Stimulated activated naive B cell treated with anti-CD40 and anti-IgM and Interleukin-4, amounts not matched to agents 10 μg/mL and 1 μg/mL and 100 μg/mL, for 72 hours (primary cell): ENCODE results near the gene PAK5.

Experiments
- ATAC-seq, 2 donors: fragments of 150-1000 bp; cut with Tn5 transposase; replicated peaks; 2 replicates each; pipeline ENCODE4 v1.10.0; 2021; ENCODE audit warnings: moderate library complexity in 1 of 2
- DNase-seq: peaks from one replicate; pipeline ENCODE4 v3.0.0; 2021
- H3K27ac Mint-ChIP-seq: one replicate; pipeline ENCODE4 v1.8.0; 2022; ENCODE audit warnings: mild to moderate bottlenecking, mixed read lengths
- H3K27me3 Mint-ChIP-seq, 2 donors: one replicate each; pipeline ENCODE4 v1.8.0; 2022; ENCODE audit warnings: mixed read lengths in 2 of 2
- H3K36me3 Mint-ChIP-seq, 2 donors: one replicate each; pipeline ENCODE4 v1.8.0; 2022; ENCODE audit warnings: mixed read lengths in 2 of 2, mild to moderate bottlenecking in 1 of 2
- H3K4me1 Mint-ChIP-seq, 2 donors: one replicate each; pipeline ENCODE4 v1.8.0; 2022; ENCODE audit warnings: mixed read lengths in 2 of 2, mild to moderate bottlenecking in 1 of 2
- H3K4me3 Mint-ChIP-seq, 2 donors: one replicate each; pipeline ENCODE4 v1.8.0; 2022; ENCODE audit warnings: mild to moderate bottlenecking in 2 of 2, mixed read lengths in 2 of 2, moderate library complexity in 1 of 2
- H3K9me3 Mint-ChIP-seq, 2 donors: one replicate each; pipeline ENCODE4 v1.8.0; 2022; ENCODE audit warnings: mixed read lengths in 2 of 2, mild to moderate bottlenecking in 1 of 2

The PAK5 gene

DNA sequence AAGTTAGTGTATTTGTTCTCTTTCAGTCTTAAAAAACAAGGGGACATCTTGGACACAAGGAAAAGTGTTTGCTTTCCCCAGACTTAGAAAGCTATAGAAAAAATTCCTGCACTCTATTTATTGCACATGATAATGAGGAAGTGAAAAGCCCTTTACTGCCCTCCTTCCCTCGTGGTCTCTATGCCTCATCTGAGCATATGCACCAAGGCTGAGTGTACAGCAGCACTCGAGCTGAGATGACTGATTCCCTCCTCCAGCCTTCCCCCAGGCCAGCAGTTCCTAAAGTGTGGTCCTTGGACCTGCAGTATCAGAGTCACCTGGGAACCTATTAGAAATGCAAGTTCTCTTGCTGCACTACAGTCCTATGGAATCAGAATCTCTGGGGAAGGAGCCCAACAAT lies 338.8 kb downstream of the PAK5 start:
- Mint-ChIP-seq H3K4me1 (peaks cover 0 to 3% of the 10 kb centered on the region in 2 donors), H3K9me3 (no peaks in the 10 kb centered on the region), H3K36me3 (no peaks in the 10 kb centered on the region), H3K27ac (no peak overlapping the region), H3K4me3 (no peak overlapping the region), H3K27me3 (peaks cover 8 to 31% of the 10 kb centered on the region in 2 donors)
- peak; percentile 92 to 94 for ATAC-seq
- no peak for DNase-seq

DNA sequence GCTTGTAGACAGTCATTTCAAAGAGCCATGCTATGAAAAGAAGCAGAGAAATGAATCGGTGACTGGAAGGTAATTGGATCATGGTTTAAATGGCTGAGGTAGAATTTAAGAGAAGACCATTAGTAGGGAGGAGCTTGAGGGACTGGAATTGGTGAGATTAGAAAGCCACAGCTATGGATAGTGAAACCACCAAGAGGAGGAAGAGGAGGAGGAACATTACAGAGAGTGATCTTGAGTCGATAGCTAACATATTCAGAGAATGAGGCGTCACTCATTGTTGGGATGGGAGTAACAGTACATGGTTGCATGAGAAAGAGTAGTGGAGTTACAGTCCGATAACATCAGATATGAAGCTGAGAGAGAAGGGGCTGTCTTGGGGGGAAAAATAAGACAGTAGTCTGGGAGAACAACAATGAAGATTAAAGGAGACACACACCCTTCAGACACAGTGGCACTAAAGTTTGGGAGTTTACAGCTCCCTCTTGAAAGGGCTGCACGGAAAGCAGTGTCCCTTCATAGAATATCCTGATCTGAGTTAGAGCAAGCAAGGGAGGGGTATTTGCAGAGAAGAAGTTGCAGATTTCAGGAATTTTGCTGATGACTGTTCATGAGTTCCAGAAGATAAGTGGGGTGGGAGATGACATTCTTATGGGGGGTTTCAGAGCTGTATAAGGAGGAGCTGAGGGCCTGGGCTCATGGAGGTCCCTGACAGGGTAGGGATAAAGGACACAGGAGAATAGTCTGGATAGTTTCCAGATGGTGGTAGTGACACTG lies 339.6 kb downstream of the PAK5 start:
- DNase-seq = no peak
- Mint-ChIP-seq H3K36me3 (no peaks in the 10 kb centered on the region), H3K4me1 (peaks cover 0 to 3% of the 10 kb centered on the region in 2 donors), H3K27ac (no peak overlapping the region), H3K27me3 (peaks cover 8 to 37% of the 10 kb centered on the region in 2 donors), H3K9me3 (no peaks in the 10 kb centered on the region), H3K4me3 (no peak overlapping the region)
- ATAC-seq = no peak

DNA sequence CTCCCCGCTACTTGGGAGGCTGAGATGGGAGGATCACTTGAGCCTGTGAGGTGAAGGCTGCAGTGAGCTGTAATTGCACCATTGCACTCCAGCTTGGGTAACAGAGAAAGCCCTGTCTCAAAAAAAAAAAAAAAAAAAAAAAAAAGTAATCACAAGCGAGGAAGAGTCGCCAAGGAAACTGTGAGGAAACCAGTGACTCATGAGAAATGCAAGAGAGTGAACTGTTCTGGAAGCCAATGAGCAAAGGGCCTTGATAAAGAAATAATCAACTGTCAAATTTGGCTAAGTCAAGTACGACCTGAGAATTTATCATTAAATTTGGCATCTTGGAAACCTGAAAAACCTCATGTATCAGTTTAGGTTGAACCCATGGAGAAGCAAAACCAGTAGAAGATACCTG lies 340.6 kb downstream of the PAK5 start:
- peaks cover 8 to 31% of the 10 kb centered on the region in 2 donors for H3K27me3 Mint-ChIP-seq
- no peak overlapping the region for H3K27ac Mint-ChIP-seq
- DNase-seq (no peak), ATAC-seq (no peak)
- no peak overlapping the region for H3K4me3 Mint-ChIP-seq
- H3K9me3 Mint-ChIP-seq = no peaks in the 10 kb centered on the region
- no peaks in the 10 kb centered on the region for H3K36me3 Mint-ChIP-seq
- no peaks in the 10 kb centered on the region for H3K4me1 Mint-ChIP-seq

DNA sequence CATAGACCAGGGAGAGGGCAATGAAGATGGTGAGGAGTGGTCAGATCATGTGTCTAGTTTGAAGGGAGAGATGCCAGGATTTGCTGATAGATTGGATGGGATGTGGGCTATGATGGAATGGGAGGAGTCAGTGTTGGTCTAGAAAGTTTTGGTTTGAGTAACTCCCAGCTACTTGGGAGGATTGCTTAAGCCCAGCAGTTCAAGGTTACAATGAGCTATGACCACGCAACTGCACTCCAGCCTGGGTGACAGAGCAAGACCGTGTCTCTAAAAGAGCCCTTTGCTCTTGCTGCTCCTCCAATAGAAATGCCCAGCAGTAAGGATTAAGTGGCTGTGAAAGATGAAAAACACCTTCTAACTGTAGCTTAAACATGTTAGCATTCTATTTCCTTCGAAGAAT lies 342.7 kb downstream of the PAK5 start:
- H3K9me3 Mint-ChIP-seq = no peaks in the 10 kb centered on the region
- no peak overlapping the region for H3K27ac Mint-ChIP-seq
- no peaks in the 10 kb centered on the region for H3K36me3 Mint-ChIP-seq
- no peak overlapping the region for H3K4me3 Mint-ChIP-seq
- ATAC-seq (no peak), DNase-seq (no peak)
- H3K27me3 Mint-ChIP-seq = peaks cover 13 to 28% of the 10 kb centered on the region in 2 donors
- H3K4me1 Mint-ChIP-seq = no peaks in the 10 kb centered on the region

DNA sequence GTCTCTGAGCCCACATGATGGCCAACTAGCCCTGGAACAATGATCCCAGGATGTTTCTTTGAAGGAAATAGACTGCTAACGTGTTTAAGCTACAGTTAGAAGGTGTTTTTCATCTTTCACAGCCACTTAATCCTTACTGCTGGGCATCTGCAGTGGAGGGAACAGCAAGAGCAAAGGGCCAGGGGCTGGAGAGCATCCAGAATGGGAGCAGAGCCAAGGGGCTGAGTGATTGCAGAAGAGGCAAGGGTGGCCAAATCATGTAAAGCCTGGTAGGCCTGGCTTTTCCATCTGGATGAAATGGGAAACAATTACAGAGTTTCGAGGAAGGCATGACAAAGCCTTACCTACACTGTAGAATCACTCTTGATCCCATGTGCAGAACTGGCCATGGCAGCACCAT lies 343.2 kb downstream of the PAK5 start:
- DNase-seq (no peak), ATAC-seq (no peak)
- no peaks in the 10 kb centered on the region for H3K9me3 Mint-ChIP-seq
- H3K27ac Mint-ChIP-seq = no peak overlapping the region
- H3K4me3 Mint-ChIP-seq = no peak overlapping the region
- H3K4me1 Mint-ChIP-seq = no peaks in the 10 kb centered on the region
- peaks cover 13 to 28% of the 10 kb centered on the region in 2 donors for H3K27me3 Mint-ChIP-seq
- no peaks in the 10 kb centered on the region for H3K36me3 Mint-ChIP-seq

DNA sequence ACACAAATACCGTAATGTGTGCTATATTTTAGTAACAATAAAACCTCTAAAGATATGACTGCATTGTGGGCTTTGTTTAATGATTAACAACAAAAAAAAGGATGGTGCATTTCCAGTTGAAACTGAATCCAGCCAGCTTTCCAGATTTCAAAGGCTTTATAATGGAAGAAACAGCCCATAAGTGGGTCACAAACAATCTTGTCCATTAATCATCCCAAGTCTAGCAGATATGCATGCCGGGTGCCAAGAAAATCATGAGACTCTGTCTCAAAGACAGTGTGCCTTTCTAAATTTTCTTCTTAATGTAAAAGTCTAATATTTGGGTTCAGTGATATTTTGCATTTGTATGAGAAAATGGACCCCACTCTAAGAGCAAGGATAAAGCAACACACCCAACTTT lies 345.1 kb downstream of the PAK5 start:
- Mint-ChIP-seq H3K36me3 (no peaks in the 10 kb centered on the region), H3K4me3 (no peak overlapping the region), H3K27me3 (peaks cover 19 to 35% of the 10 kb centered on the region in 2 donors), H3K27ac (no peak overlapping the region), H3K4me1 (no peaks in the 10 kb centered on the region), H3K9me3 (no peaks in the 10 kb centered on the region)
- ATAC-seq (no peak), DNase-seq (no peak)

DNA sequence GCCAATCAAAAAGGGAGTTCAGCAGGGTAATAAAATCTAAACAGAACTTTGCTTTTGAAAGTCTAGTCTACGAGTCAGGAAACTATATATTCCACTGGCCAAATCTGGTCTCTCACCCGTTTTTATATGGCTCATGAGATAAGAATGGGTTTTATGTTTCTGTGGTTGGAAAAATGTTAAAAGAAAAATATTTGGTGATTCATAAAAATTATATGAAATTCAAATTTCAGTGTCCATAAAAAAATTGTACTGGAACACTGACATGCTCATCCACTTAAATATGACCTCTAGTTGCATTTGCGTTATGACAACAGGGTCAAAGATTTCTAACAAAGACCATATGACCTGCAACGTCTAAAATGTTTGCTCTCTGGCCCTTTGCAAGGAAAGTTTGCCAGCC lies 346.8 kb downstream of the PAK5 start:
- DNase-seq (no peak), ATAC-seq (no peak)
- Mint-ChIP-seq H3K4me3 (no peak overlapping the region), H3K36me3 (no peaks in the 10 kb centered on the region), H3K9me3 (no peaks in the 10 kb centered on the region), H3K27me3 (peaks cover 19 to 30% of the 10 kb centered on the region in 2 donors), H3K4me1 (no peaks in the 10 kb centered on the region), H3K27ac (no peak overlapping the region)

DNA sequence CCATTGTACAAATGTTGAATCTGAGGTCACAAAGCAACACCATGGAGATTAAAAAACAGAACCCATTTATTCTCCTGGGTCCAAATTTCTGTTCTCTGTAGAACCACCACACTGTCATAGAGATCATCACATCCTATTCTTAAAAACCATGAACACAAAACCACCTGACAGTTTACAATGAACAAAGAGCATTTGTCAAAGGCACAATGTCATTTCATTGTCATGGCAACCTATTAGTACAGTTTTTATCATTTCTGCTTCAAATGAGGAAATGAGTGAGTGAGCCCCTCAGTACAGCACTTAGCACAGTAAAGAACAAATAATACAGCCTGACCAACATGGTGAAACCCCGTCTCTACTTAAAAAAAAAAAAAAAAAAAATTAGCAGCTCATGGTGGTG lies 347.6 kb downstream of the PAK5 start:
- H3K27ac Mint-ChIP-seq = no peak overlapping the region
- no peak overlapping the region for H3K4me3 Mint-ChIP-seq
- no peak for DNase-seq
- H3K36me3 Mint-ChIP-seq = no peaks in the 10 kb centered on the region
- H3K9me3 Mint-ChIP-seq = no peaks in the 10 kb centered on the region
- peaks cover 19 to 36% of the 10 kb centered on the region in 2 donors for H3K27me3 Mint-ChIP-seq
- no peaks in the 10 kb centered on the region for H3K4me1 Mint-ChIP-seq
- ATAC-seq = peak; percentile 27 to 34

DNA sequence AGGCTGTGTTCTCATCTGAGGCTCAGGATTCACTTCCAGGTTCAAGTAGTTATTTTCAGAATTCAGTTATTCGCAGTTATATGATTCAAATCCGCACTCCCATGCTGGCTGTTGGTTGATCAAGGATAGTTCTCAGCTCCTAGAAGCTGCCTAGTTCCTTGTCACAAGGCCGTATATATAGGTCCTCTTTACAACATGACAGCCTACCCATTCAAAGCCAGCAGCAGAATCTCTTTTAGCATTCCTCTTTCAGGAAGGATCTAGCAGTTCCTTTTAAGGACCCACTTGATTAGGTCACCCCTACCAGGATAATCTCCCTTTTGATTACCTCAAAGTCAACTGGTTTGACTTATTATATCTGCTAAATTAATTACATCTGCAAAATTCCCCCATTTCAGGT lies 348.2 kb downstream of the PAK5 start:
- H3K27me3 Mint-ChIP-seq = peaks cover 13 to 31% of the 10 kb centered on the region in 2 donors
- ATAC-seq (no peak), DNase-seq (no peak)
- peaks cover 0 to 2% of the 10 kb centered on the region in 2 donors for H3K4me1 Mint-ChIP-seq
- H3K4me3 Mint-ChIP-seq = no peak overlapping the region
- no peaks in the 10 kb centered on the region for H3K9me3 Mint-ChIP-seq
- H3K36me3 Mint-ChIP-seq = no peaks in the 10 kb centered on the region
- no peak overlapping the region for H3K27ac Mint-ChIP-seq

DNA sequence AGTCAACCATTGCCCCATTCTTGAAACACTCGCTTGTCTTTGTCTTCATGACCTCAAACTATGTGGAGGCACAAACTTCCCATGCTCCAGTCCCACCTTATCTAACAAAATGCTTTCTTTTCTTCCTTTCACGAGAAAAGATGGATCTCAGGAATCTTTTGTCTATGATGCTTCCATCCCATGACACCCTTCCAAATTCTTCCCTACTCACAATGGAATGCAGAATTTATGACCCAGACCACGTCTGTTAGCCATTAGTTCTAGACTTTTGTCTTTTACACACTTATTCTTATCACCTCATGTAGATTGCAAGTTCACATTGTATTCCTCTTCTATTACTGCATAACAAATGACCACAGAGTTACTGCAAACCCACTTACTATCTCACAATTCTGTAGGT lies 348.7 kb downstream of the PAK5 start:
- peaks cover 0 to 2% of the 10 kb centered on the region in 2 donors for H3K4me1 Mint-ChIP-seq
- no peaks in the 10 kb centered on the region for H3K9me3 Mint-ChIP-seq
- peaks cover 11 to 31% of the 10 kb centered on the region in 2 donors for H3K27me3 Mint-ChIP-seq
- H3K27ac Mint-ChIP-seq = no peak overlapping the region
- H3K4me3 Mint-ChIP-seq = no peak overlapping the region
- DNase-seq = no peak
- no peaks in the 10 kb centered on the region for H3K36me3 Mint-ChIP-seq
- ATAC-seq = no peak

DNA sequence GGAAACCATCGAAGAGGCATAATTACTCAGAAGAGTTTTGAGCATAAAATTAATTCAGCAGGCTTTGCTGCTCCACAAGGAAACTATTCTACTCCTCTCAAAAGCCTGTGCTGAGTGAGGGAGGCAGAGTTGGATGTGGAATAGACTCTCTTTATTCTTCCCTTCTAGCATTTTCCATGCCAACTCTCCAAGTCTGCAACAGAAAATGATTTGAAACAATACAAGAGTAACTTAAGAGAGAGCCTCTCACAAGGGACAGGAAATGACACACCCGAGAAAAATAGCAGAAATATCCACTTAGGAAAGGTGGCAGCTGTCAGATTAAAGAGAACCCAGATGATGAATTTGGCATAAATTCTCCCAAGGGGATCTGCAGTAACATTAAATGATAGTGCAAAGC lies 350.8 kb downstream of the PAK5 start:
- Mint-ChIP-seq H3K36me3 (no peaks in the 10 kb centered on the region), H3K9me3 (no peaks in the 10 kb centered on the region), H3K27ac (no peak overlapping the region), H3K4me3 (no peak overlapping the region), H3K27me3 (peaks cover 11 to 22% of the 10 kb centered on the region in 2 donors), H3K4me1 (peaks cover 2 to 4% of the 10 kb centered on the region in 2 donors)
- DNase-seq (no peak), ATAC-seq (no peak)
